Erythroblast (primary cell): Measurements from ENCODE around the gene PRUNE1.

Experiments
- GATA1 ChIP-seq: IDR thresholded peaks from 2 replicates; pipeline ENCODE4 v1.6.1; 2011; ENCODE audit warnings: low read depth, mild to moderate bottlenecking, control low read depth, low read length, moderate library complexity
- POLR2A ChIP-seq: IDR thresholded peaks from 2 replicates; pipeline ENCODE4 v1.6.1; 2011; ENCODE audit warnings: mild to moderate bottlenecking, low read length

DNA sequence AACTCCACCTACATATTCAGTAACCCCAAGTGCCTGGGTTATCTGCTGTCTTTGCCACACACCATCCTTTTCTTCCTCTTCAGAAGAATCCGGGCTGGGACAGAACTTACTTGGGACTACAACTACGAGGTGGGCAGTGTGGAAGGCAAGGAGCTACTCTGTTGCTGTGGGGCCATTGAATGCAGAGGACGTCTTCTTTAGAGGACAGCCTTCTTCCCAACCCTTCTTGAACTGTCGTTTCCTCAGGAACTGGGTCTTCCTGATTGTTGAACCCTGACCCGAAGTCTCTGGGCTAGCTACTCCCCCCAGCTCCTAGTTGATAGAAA, 44.1 kb upstream of the PRUNE1 start:
- TF ChIP-seq POLR2A (no peak), GATA1 (no peak)
